DND-41 (cell line): ENCODE measurements around the gene TRMU.

Experiments
- ATAC-seq: fragments of 200-7000 bp; cut with Tn5 transposase; 3 replicates; pipeline ENCODE4 v1.9.1; 2021; ENCODE audit warnings: low read depth; ENCODE audit not compliant: insufficient read depth
- DNase-seq: peaks from one replicate; pipeline ENCODE4 v3.0.0-alpha.2; 2020
- H2AFZ ChIP-seq: 2 replicates; pipeline ENCODE4 v1.6.0; 2012; ENCODE audit warnings: low read depth, low read length
- H3K27ac ChIP-seq: 2 replicates; pipeline ENCODE4 v1.5.1; 2012; ENCODE audit warnings: low read length, inconsistent platforms
- H3K27me3 ChIP-seq: fragments of 200-600 bp; sonication (generic); 2 replicates; pipeline ENCODE4 v1.6.0; 2012; ENCODE audit warnings: low read length, mild to moderate bottlenecking, inconsistent platforms; ENCODE audit not compliant: insufficient read depth, poor library complexity
- H3K36me3 ChIP-seq: 2 replicates; pipeline ENCODE4 v1.5.1; 2012; ENCODE audit warnings: low read length, inconsistent platforms; ENCODE audit not compliant: insufficient read depth
- H3K4me1 ChIP-seq: 2 replicates; pipeline ENCODE4 v1.5.1; 2012; ENCODE audit warnings: mild to moderate bottlenecking, low read length; ENCODE audit not compliant: insufficient read depth
- H3K4me2 ChIP-seq: 2 replicates; pipeline ENCODE4 v1.6.0; 2012; ENCODE audit warnings: mild to moderate bottlenecking, moderate library complexity, low read length, inconsistent platforms; ENCODE audit not compliant: insufficient read depth
- H3K4me3 ChIP-seq, 2 experiments: fragments of 200-600 bp in 1 of 2; shearing (Covaris generic) in 1 of 2; 2 replicates each; pipeline ENCODE4 v1.5.1; 2012 to 2016; ENCODE audit warnings: inconsistent platforms in 2 of 2, low read length in 2 of 2, mild to moderate bottlenecking in 2 of 2, low read depth in 1 of 2, moderate library complexity in 1 of 2
- H3K79me2 ChIP-seq: 2 replicates; pipeline ENCODE4 v1.6.0; 2012; ENCODE audit warnings: low read length, inconsistent platforms; ENCODE audit not compliant: insufficient read depth
- H3K9ac ChIP-seq: 2 replicates; pipeline ENCODE4 v1.6.0; 2012; ENCODE audit warnings: low read depth, mild to moderate bottlenecking, inconsistent platforms, low read length, moderate library complexity
- H3K9me3 ChIP-seq: 2 replicates; pipeline ENCODE4 v1.5.1; 2012; ENCODE audit warnings: low read length, moderate library complexity, mild to moderate bottlenecking, inconsistent platforms; ENCODE audit not compliant: insufficient read depth, severe bottlenecking
- H4K20me1 ChIP-seq: 2 replicates; pipeline ENCODE4 v1.6.0; 2012; ENCODE audit warnings: low read length; ENCODE audit not compliant: insufficient read depth
- EZH2 ChIP-seq: IDR thresholded peaks from 3 replicates; pipeline ENCODE4 v1.6.1; 2012; ENCODE audit warnings: borderline replicate concordance, low read depth, mild to moderate bottlenecking, moderate library complexity, low read length, inconsistent platforms; ENCODE audit not compliant: severe bottlenecking
- TF ChIP-seq, protein P1 (sequence below): IDR thresholded peaks from 2 replicates; pipeline ENCODE4 v1.5.1; 2012; ENCODE audit warnings: borderline replicate concordance, low read length, moderate library complexity, mild to moderate bottlenecking; ENCODE audit not compliant: poor library complexity, severe bottlenecking; ENCODE audit errors: extremely low read depth

Gene TRMU

DNA sequence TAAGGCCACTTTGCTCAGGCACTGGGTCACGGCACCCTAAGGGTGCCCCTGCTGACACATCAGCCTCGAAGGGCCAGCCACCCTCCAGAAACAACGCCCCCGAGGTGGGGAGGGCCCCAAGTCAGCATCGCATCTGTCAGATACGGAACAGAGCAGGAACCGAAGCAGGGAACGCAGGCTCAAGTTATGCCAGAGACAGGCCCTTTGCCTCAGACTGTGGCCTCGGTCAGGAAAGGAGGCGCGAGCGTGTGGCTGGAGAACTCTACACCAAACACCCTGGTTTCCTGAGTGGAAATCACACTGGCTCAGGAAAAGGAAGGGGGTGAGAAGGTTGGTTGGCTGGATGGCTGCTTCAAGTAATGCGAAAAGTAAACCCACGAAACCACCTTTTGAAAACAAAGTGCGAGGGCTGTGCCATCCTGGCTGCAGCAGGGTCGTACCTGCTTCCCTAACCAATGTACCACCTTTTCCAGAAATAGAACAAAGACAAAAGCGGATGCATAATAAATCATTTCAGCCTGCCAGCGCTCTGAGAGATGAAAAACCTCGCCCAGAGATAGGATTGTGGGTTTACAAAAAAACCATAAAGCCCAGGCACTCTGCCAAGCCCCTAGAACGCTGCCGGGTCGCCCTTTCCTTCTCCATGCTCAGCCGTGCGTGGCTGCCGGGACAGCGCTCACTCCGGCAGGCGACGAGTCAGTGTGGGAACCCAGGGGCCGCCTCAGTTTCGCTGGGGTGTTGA lies 38.6 kb downstream of the TRMU start:
- Histone ChIP-seq H3K4me1 (peaks cover 4% of the 10 kb centered on the region; the same call in 1 of the 2 replicates), H3K27me3 (no peaks in the 10 kb centered on the region), H3K9ac (no peak overlapping the region), H3K9me3 (no peaks in the 10 kb centered on the region), H4K20me1 (no peaks in the 10 kb centered on the region; the same call in 1 of the 2 replicates), H3K79me2 (no peaks in the 10 kb centered on the region), H3K36me3 (no peaks in the 10 kb centered on the region), H2AFZ (no peak overlapping the region), H3K27ac (no peak overlapping the region), H3K4me3 (no peak overlapping the region), H3K4me2 (no peak overlapping the region)
- TF ChIP-seq, protein P1, sequence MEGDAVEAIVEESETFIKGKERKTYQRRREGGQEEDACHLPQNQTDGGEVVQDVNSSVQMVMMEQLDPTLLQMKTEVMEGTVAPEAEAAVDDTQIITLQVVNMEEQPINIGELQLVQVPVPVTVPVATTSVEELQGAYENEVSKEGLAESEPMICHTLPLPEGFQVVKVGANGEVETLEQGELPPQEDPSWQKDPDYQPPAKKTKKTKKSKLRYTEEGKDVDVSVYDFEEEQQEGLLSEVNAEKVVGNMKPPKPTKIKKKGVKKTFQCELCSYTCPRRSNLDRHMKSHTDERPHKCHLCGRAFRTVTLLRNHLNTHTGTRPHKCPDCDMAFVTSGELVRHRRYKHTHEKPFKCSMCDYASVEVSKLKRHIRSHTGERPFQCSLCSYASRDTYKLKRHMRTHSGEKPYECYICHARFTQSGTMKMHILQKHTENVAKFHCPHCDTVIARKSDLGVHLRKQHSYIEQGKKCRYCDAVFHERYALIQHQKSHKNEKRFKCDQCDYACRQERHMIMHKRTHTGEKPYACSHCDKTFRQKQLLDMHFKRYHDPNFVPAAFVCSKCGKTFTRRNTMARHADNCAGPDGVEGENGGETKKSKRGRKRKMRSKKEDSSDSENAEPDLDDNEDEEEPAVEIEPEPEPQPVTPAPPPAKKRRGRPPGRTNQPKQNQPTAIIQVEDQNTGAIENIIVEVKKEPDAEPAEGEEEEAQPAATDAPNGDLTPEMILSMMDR, result no peak
- no peak for TF ChIP-seq EZH2
- peak; percentile 83 for ATAC-seq
- DNase-seq, result peak; percentile 56

DNA sequence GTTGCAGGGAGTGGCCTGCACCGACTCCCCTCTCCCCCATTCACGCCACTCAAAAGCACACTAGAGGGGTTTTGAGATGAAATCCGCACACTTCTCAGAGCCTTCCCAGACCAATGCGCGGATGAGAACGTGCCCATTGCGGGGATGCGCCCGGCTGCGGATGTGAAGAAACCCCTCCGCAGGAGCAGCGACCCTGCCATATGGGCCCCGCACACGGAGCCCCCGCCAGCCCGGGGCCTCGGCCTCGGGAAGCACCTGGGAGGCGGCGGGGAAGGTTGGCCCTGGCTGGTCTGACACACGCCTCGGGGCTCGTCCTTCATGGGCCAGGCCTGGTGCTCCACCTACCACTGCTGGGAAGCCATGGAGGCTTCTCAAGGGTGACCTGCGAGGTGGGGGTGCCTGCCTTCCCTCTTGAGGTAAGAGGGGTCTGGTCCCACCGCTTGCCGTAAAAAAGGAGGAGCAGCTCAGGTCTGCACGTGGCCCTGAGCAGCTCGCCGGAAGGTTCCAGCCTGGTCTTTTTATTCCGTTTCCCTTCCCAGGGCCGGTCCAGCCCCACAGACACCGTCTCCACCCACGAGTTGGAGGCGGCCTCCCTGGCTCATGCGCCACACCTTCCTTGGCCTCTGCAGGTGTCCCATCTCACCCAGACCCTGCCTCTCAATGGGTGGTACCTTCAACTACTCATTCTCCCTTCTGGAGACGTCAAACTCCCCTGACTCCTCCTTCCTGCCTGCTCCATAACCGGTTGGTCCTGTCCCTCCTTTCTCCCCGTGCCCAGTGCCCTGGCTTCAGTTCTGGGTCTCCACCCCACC lies 39.4 kb downstream of the TRMU start:
- DNase-seq (no peak), ATAC-seq (no peak)
- TF ChIP-seq, protein P1, result no peak
- no peak for TF ChIP-seq EZH2
- H3K9me3 ChIP-seq, result no peaks in the 10 kb centered on the region
- H4K20me1 ChIP-seq, result no peaks in the 10 kb centered on the region; the same call in 1 of the 2 replicates
- no peak overlapping the region for H3K9ac ChIP-seq
- H3K79me2 ChIP-seq, result no peaks in the 10 kb centered on the region
- peaks cover 4% of the 10 kb centered on the region; the same call in 1 of the 2 replicates for H3K4me1 ChIP-seq
- H3K27me3 ChIP-seq, result no peaks in the 10 kb centered on the region
- H3K4me3 ChIP-seq, result no peak overlapping the region
- H2AFZ ChIP-seq, result no peak overlapping the region
- no peak overlapping the region for H3K27ac ChIP-seq
- no peak overlapping the region for H3K4me2 ChIP-seq
- H3K36me3 ChIP-seq, result no peaks in the 10 kb centered on the region

GRCh38 chr22:46376111-46376510 lies 40.6 kb downstream of the TRMU start:
- H3K4me3 ChIP-seq, result no peak overlapping the region
- no peak for ATAC-seq
- no peaks in the 10 kb centered on the region for H3K27me3 ChIP-seq
- no peak overlapping the region for H3K27ac ChIP-seq
- no peak overlapping the region for H2AFZ ChIP-seq
- no peak overlapping the region for H3K9ac ChIP-seq
- no peaks in the 10 kb centered on the region for H3K79me2 ChIP-seq
- no peaks in the 10 kb centered on the region; the same call in 1 of the 2 replicates for H4K20me1 ChIP-seq
- DNase-seq, result no peak
- no peak for TF ChIP-seq EZH2
- TF ChIP-seq, protein P1, result no peak
- no peaks in the 10 kb centered on the region for H3K36me3 ChIP-seq
- H3K4me1 ChIP-seq, result peaks cover 4% of the 10 kb centered on the region; the same call in 1 of the 2 replicates
- no peaks in the 10 kb centered on the region for H3K9me3 ChIP-seq
- no peak overlapping the region for H3K4me2 ChIP-seq
